NCI-H1048 (cell line): ENCODE data around the gene RAB3A.
"Not testable (repeated sequence)": the region's sequence is repeated elsewhere in the genome, so short reads cannot be mapped to it uniquely, and the experiment has no call there.

Source experiments
- DNase-seq: peaks from one replicate; lab custom pipeline; 2025; lab: John Stamatoyannopoulos, UW

RAB3A gene

GRCh38 chr19:18168673-18169381 is 35.0 kb downstream of the RAB3A start:
- DNase-seq = no peak

GRCh38 chr19:18167975-18168645 is 35.7 kb downstream of the RAB3A start:
- DNase-seq = no peak

GRCh38 chr19:18167011-18167410 is 36.8 kb downstream of the RAB3A start:
- no peak for DNase-seq

GRCh38 chr19:18165794-18166544 is 37.9 kb downstream of the RAB3A start:
- no peak for DNase-seq

GRCh38 chr19:18164072-18164471 is 39.8 kb downstream of the RAB3A start:
- no peak for DNase-seq

- DNase-seq = no peak
Observed at GRCh38 chr19:18161636-18162002, 42.2 kb downstream of the RAB3A start.

GRCh38 chr19:18160971-18161635 is 42.7 kb downstream of the RAB3A start:
- peak; percentile 57 for DNase-seq

GRCh38 chr19:18160493-18160970 is 43.3 kb downstream of the RAB3A start:
- no peak for DNase-seq

- DNase-seq = no peak
Observed at GRCh38 chr19:18159810-18160209, 44.0 kb downstream of the RAB3A start.

GRCh38 chr19:18159059-18159616 is 44.7 kb downstream of the RAB3A start:
- DNase-seq = not testable (repeated sequence)

- no peak for DNase-seq
Observed at GRCh38 chr19:18158467-18158866, 45.4 kb downstream of the RAB3A start.

GRCh38 chr19:18157465-18158063 is 46.3 kb downstream of the RAB3A start:
- DNase-seq = no peak

- no peak for DNase-seq
Observed at GRCh38 chr19:18156841-18157464, 46.9 kb downstream of the RAB3A start.

GRCh38 chr19:18156268-18156667 is 47.6 kb downstream of the RAB3A start:
- no peak for DNase-seq

- no peak for DNase-seq
Observed at GRCh38 chr19:18155095-18156087, 48.5 kb downstream of the RAB3A start.

GRCh38 chr19:18153556-18154134 is 50.2 kb downstream of the RAB3A start:
- no peak for DNase-seq

GRCh38 chr19:18152817-18153555 is 50.9 kb downstream of the RAB3A start, which contains the start of gene PIK3R2:
PIK3R2 (plus strand) TSS chr19:18153163; CDS start chr19:18155880, 2,717 bp downstream.
- DNase-seq = peak; percentile 91

- DNase-seq = peak; percentile 92
Observed at GRCh38 chr19:18152442-18152816, 51.4 kb downstream of the RAB3A start.
